KMS-11 (cell line): ENCODE results near the gene SYNE1.
"Not testable (repeated sequence)": the region's sequence is repeated elsewhere in the genome, so short reads cannot be mapped to it uniquely, and the experiment has no call there.

Experiments
- H2AFZ ChIP-seq: fragments of 200-600 bp; sonication (generic); 2 replicates; pipeline ENCODE4 v1.6.1; 2016; ENCODE audit warnings: antibody characterized with exemption, mixed run types, low read depth
- H3K27ac ChIP-seq: fragments of 200-600 bp; sonication (generic); 2 replicates; pipeline ENCODE4 v1.6.1; 2016; ENCODE audit warnings: mild to moderate bottlenecking, mixed run types
- H3K27me3 ChIP-seq: fragments of 200-600 bp; sonication (generic); 2 replicates; pipeline ENCODE4 v1.6.1; 2017; ENCODE audit warnings: mild to moderate bottlenecking, low read depth, mixed run types, moderate library complexity; ENCODE audit not compliant: insufficient read depth
- H3K36me3 ChIP-seq: fragments of 200-600 bp; sonication (generic); 2 replicates; pipeline ENCODE4 v1.6.1; 2017; ENCODE audit warnings: mild to moderate bottlenecking, mixed run types; ENCODE audit not compliant: insufficient read depth
- H3K4me1 ChIP-seq: fragments of 200-600 bp; sonication (generic); 2 replicates; pipeline ENCODE4 v1.6.1; 2016; ENCODE audit warnings: mild to moderate bottlenecking, low read depth, mixed run types; ENCODE audit not compliant: poor library complexity, severe bottlenecking
- H3K4me2 ChIP-seq: fragments of 200-600 bp; sonication (generic); 2 replicates; pipeline ENCODE4 v1.7.0; 2016; ENCODE audit warnings: mild to moderate bottlenecking, mixed run types
- H3K4me3 ChIP-seq: fragments of 200-600 bp; sonication (generic); IDR thresholded peaks from 2 replicates; pipeline ENCODE4 v1.6.1; 2017; ENCODE audit warnings: low read depth, low read length, mixed read lengths; ENCODE audit not compliant: insufficient read depth
- H3K79me2 ChIP-seq: fragments of 200-600 bp; sonication (generic); 2 replicates; pipeline ENCODE4 v1.6.1; 2016; ENCODE audit warnings: low read depth, mixed run types; ENCODE audit not compliant: insufficient read depth
- H3K9ac ChIP-seq: fragments of 200-600 bp; sonication (generic); 2 replicates; pipeline ENCODE4 v1.6.1; 2016; ENCODE audit warnings: mild to moderate bottlenecking, mixed run types
- H4K20me1 ChIP-seq: fragments of 200-600 bp; sonication (generic); 2 replicates; pipeline ENCODE4 v1.6.1; 2016; ENCODE audit warnings: mild to moderate bottlenecking, mixed run types; ENCODE audit not compliant: insufficient read depth
- CTCF ChIP-seq: fragments of 200-600 bp; sonication (generic); conservative IDR thresholded peaks from 2 replicates; pipeline ENCODE4 v1.6.1; 2017; ENCODE audit warnings: low read depth, mild to moderate bottlenecking, antibody characterized with exemption, low read length, moderate library complexity, mixed read lengths

Gene SYNE1

GRCh38 chr6:152534541-152534940, 102.6 kb downstream of the SYNE1 start:
- H3K36me3 ChIP-seq = no peaks in the 10 kb centered on the region

GRCh38 chr6:152532556-152533422, 104.4 kb downstream of the SYNE1 start:
- Histone ChIP-seq H3K79me2 (no peaks in the 10 kb centered on the region), H3K36me3 (no peaks in the 10 kb centered on the region), H3K9ac (no peak overlapping the region), H3K4me3 (no peak overlapping the region), H3K4me2 (no peak overlapping the region), H3K27me3 (no peaks in the 10 kb centered on the region), H2AFZ (no peak overlapping the region), H3K27ac (no peak overlapping the region), H3K4me1 (no peaks in the 10 kb centered on the region), H4K20me1 (no peaks in the 10 kb centered on the region)
- TF ChIP-seq CTCF = no peak

More at GRCh38 chr6:152534541-152534940, 102.6 kb downstream of the SYNE1 start:
- H3K4me1 ChIP-seq = no peaks in the 10 kb centered on the region
- H3K79me2 ChIP-seq = no peaks in the 10 kb centered on the region
- no peak overlapping the region for H3K4me3 ChIP-seq
- no peaks in the 10 kb centered on the region for H3K27me3 ChIP-seq
- no peak overlapping the region for H3K4me2 ChIP-seq
- no peak overlapping the region for H3K27ac ChIP-seq
- H3K9ac ChIP-seq = no peak overlapping the region
- H2AFZ ChIP-seq = no peak overlapping the region
- H4K20me1 ChIP-seq = no peaks in the 10 kb centered on the region
- TF ChIP-seq CTCF = no peak

GRCh38 chr6:152531659-152532058, 105.5 kb downstream of the SYNE1 start:
- Histone ChIP-seq H3K27me3 (no peaks in the 10 kb centered on the region), H3K36me3 (no peaks in the 10 kb centered on the region), H3K4me1 (no peaks in the 10 kb centered on the region), H4K20me1 (no peaks in the 10 kb centered on the region), H3K4me2 (no peak overlapping the region), H3K9ac (no peak overlapping the region), H3K4me3 (no peak overlapping the region), H3K27ac (no peak overlapping the region), H2AFZ (no peak overlapping the region), H3K79me2 (no peaks in the 10 kb centered on the region)
- no peak for TF ChIP-seq CTCF

- H3K4me1 ChIP-seq = no peaks in the 10 kb centered on the region
- no peaks in the 10 kb centered on the region for H3K36me3 ChIP-seq
- H2AFZ ChIP-seq = no peak overlapping the region
- TF ChIP-seq CTCF = no peak
- H3K9ac ChIP-seq = no peak overlapping the region
- H4K20me1 ChIP-seq = no peaks in the 10 kb centered on the region
- no peak overlapping the region for H3K4me3 ChIP-seq
- H3K79me2 ChIP-seq = no peaks in the 10 kb centered on the region
- no peak overlapping the region for H3K4me2 ChIP-seq
- no peaks in the 10 kb centered on the region for H3K27me3 ChIP-seq
- H3K27ac ChIP-seq = no peak overlapping the region
These were observed 107.8 kb downstream of the SYNE1 start for GRCh38 chr6:152529369-152529768.

- not testable (repeated sequence) for H2AFZ ChIP-seq, H3K4me3 ChIP-seq, H4K20me1 ChIP-seq, H3K27me3 ChIP-seq, H3K27ac ChIP-seq, H3K9ac ChIP-seq, H3K4me1 ChIP-seq, H3K36me3 ChIP-seq, H3K4me2 ChIP-seq, H3K79me2 ChIP-seq
These were observed 123.0 kb downstream of the SYNE1 start for GRCh38 chr6:152514120-152514519.
